C4-2B (cell line): ENCODE results near the gene PON2.

ENCODE experiments used
- CTCF ChIP-seq: fragments of 450-650 bp; conservative IDR thresholded peaks from 2 replicates; pipeline ENCODE4 v1.5.1; 2017; ENCODE audit warnings: mild to moderate bottlenecking
- ZFX ChIP-seq: fragments of 450-650 bp; IDR thresholded peaks from 2 replicates; pipeline ENCODE4 v1.6.1; 2017

- no peak for TF ChIP-seq CTCF
- TF ChIP-seq ZFX, result no peak
Measured at GRCh38 chr7:95433952-95434556, 774 bp downstream of the PON2 start.
